ENCODE measurements around the gene KLF7. TPM values are rescaled to one million over a fixed set of nuclear protein-coding genes. Genes with fewer than 3 reads are reported as not detected.

The KLF7 gene
- total RNA-seq, 1 experiment from 2014 or later, result 15.4 TPM

GRCh38 chr2:207108440-207108839 lies 57.3 kb downstream of the KLF7 start:
- ATAC-seq (no peak), DNase-seq (ENCODE audit: low read depth, low spot score) (no peak)
- BruUV-seq (replicated peaks), result no TSS peak
- no peak overlapping the region for H3K27ac ChIP-seq (ENCODE audit: low read depth, low read length)
- no peak overlapping the region for H2AFZ ChIP-seq (ENCODE audit: low read depth, low read length, poor library complexity, severe bottlenecking)
- no peaks in the 10 kb centered on the region for H3K4me1 ChIP-seq (ENCODE audit: control insufficient read depth in 1 of 2, insufficient read depth in 2 of 2, low read length in 2 of 2)
- intact Hi-C loops (cut with micrococcal nuclease), result no loop called here
- TF ChIP-seq MAX (IDR thresholded peaks at IDR 0.05) (no peak), CBX3 (IDR thresholded peaks at IDR 0.05; ENCODE audit: low read depth) (no peak), EZH2 (IDR thresholded peaks at IDR 0.05) (no peak), ELF1 (IDR thresholded peaks at IDR 0.05; ENCODE audit: borderline replicate concordance, low read depth) (no peak), CTCF (IDR thresholded peaks at IDR 0.05 in 2 of 3, conservative IDR thresholded peaks at IDR 0.05 in 1 of 3; ENCODE audit: borderline replicate concordance in 1 of 3, insufficient read depth in 1 of 3, low read depth in 2 of 3, low read length in 2 of 3) (no peak)
- H3K9me2 ChIP-seq (ENCODE audit: insufficient read depth), result no peaks in the 10 kb centered on the region
- RAD21 ChIA-PET (ENCODE audit: low non-redundant PET in 1 of 2, low total read pairs in 2 of 2, uncharacterized antibody in 2 of 2, unreplicated experiment in 2 of 2), result no interaction called here
- no peaks in the 10 kb centered on the region for H3K36me3 ChIP-seq (ENCODE audit: control insufficient read depth in 1 of 2, insufficient read depth in 2 of 2, low read length in 2 of 2)
- no peak overlapping the region for H3K4me3 ChIP-seq (replicated peaks in 1 of 2; ENCODE audit: low read depth in 1 of 2, low read length in 2 of 2)
- no peaks in the 10 kb centered on the region for H3K9me3 ChIP-seq (ENCODE audit: control insufficient read depth in 1 of 2, insufficient read depth in 1 of 2, low read depth in 1 of 2, low read length in 2 of 2)
- CTCF ChIA-PET, result no interaction called here
- H3K4me2 ChIP-seq (ENCODE audit: low read length), result no peak overlapping the region
- no peaks in the 10 kb centered on the region for H4K20me1 ChIP-seq (ENCODE audit: insufficient read depth)
- no peaks in the 10 kb centered on the region for H3K27me3 ChIP-seq (ENCODE audit: insufficient read depth, low read length)
- H3K79me2 ChIP-seq (ENCODE audit: insufficient read depth, low read length), result no peaks in the 10 kb centered on the region
- POLR2A ChIA-PET, result no interaction called here
- no peak overlapping the region for H3K9ac ChIP-seq (ENCODE audit: low read length)

GRCh38 chr2:207107551-207107950 lies 58.2 kb downstream of the KLF7 start:
- BruUV-seq (replicated peaks), result no TSS peak

More at GRCh38 chr2:207107551-207107950, 58.2 kb downstream of the KLF7 start:
- H3K36me3 ChIP-seq (ENCODE audit: control insufficient read depth in 1 of 2, insufficient read depth in 2 of 2, low read length in 2 of 2), result no peaks in the 10 kb centered on the region
- ChIA-PET POLR2A (no interaction called here), RAD21 (ENCODE audit: low non-redundant PET in 1 of 2, low total read pairs in 2 of 2, uncharacterized antibody in 2 of 2, unreplicated experiment in 2 of 2) (no interaction called here), CTCF (no interaction called here)
- ATAC-seq (no peak), DNase-seq (ENCODE audit: low read depth, low spot score) (no peak)
- H3K4me1 ChIP-seq (ENCODE audit: control insufficient read depth in 1 of 2, insufficient read depth in 2 of 2, low read length in 2 of 2), result no peaks in the 10 kb centered on the region
- H3K9me2 ChIP-seq (ENCODE audit: insufficient read depth), result no peaks in the 10 kb centered on the region
- no peak overlapping the region for H3K27ac ChIP-seq (ENCODE audit: low read depth, low read length)
- TF ChIP-seq ELF1 (IDR thresholded peaks at IDR 0.05; ENCODE audit: borderline replicate concordance, low read depth) (no peak), TCF7L2 (IDR thresholded peaks at IDR 0.05; ENCODE audit: borderline replicate concordance, extremely low read depth, insufficient read depth, insufficient read length) (no peak), YY1 (IDR thresholded peaks at IDR 0.05; ENCODE audit: extremely low read depth, insufficient replicate concordance, low read depth, low read length) (no peak), EZH2phosphoT487 (IDR thresholded peaks at IDR 0.05; ENCODE audit: borderline replicate concordance) (no peak), ZFX (IDR thresholded peaks at IDR 0.05) (no peak), ATF3 (IDR thresholded peaks at IDR 0.05) (no peak), REST (IDR thresholded peaks at IDR 0.05; ENCODE audit: low read depth) (no peak), SRF (IDR thresholded peaks at IDR 0.05; ENCODE audit: low read depth) (no peak), SP1 (IDR thresholded peaks at IDR 0.05; ENCODE audit: low read depth) (no peak)
- H4K20me1 ChIP-seq (ENCODE audit: insufficient read depth), result no peaks in the 10 kb centered on the region
- no peaks in the 10 kb centered on the region for H3K9me3 ChIP-seq (ENCODE audit: control insufficient read depth in 1 of 2, insufficient read depth in 1 of 2, low read depth in 1 of 2, low read length in 2 of 2)
- H2AFZ ChIP-seq (ENCODE audit: low read depth, low read length, poor library complexity, severe bottlenecking), result no peak overlapping the region
- H3K4me2 ChIP-seq (ENCODE audit: low read length), result no peak overlapping the region
- intact Hi-C loops (cut with micrococcal nuclease), result no loop called here
- no peaks in the 10 kb centered on the region for H3K79me2 ChIP-seq (ENCODE audit: insufficient read depth, low read length)
- no peak overlapping the region for H3K9ac ChIP-seq (ENCODE audit: low read length)
- H3K27me3 ChIP-seq (ENCODE audit: insufficient read depth, low read length), result no peaks in the 10 kb centered on the region
- H3K4me3 ChIP-seq (replicated peaks in 1 of 2; ENCODE audit: low read depth in 1 of 2, low read length in 2 of 2), result no peak overlapping the region
